Trophoblast cell (in vitro differentiated cells and primary cell): ENCODE results near the gene CEP131.

ENCODE experiments used
- DNase-seq, 2 donors: peaks; one replicate each; pipeline ENCODE4 v3.0.0-alpha.2; 2016
- H2AFZ ChIP-seq: 2 replicates; pipeline ENCODE4 v1.6.1; 2013; ENCODE audit warnings: low read length, moderate library complexity, mild to moderate bottlenecking; ENCODE audit not compliant: insufficient read depth, poor library complexity
- H2AK5ac ChIP-seq: 2 replicates; pipeline ENCODE4 v1.6.1; 2013; ENCODE audit warnings: mild to moderate bottlenecking, low read length
- H2BK120ac ChIP-seq: 2 replicates; pipeline ENCODE4 v1.6.1; 2013; ENCODE audit warnings: low read length, mild to moderate bottlenecking, moderate library complexity; ENCODE audit not compliant: insufficient read depth, poor library complexity
- H2BK12ac ChIP-seq: 2 replicates; pipeline ENCODE4 v1.6.1; 2013; ENCODE audit warnings: mild to moderate bottlenecking, low read length, moderate library complexity
- H2BK5ac ChIP-seq: 2 replicates; pipeline ENCODE4 v1.6.1; 2013; ENCODE audit warnings: low read length, low read depth, moderate library complexity, mild to moderate bottlenecking; ENCODE audit not compliant: poor library complexity
- H3K14ac ChIP-seq: 2 replicates; pipeline ENCODE4 v1.6.1; 2013; ENCODE audit warnings: mild to moderate bottlenecking, low read length
- H3K18ac ChIP-seq: 2 replicates; pipeline ENCODE4 v1.6.1; 2013; ENCODE audit warnings: mild to moderate bottlenecking, low read length
- H3K23ac ChIP-seq: 2 replicates; pipeline ENCODE4 v1.6.1; 2013; ENCODE audit warnings: low read length
- H3K27ac ChIP-seq: 2 replicates; pipeline ENCODE4 v1.5.1; 2013; ENCODE audit warnings: low read depth, mild to moderate bottlenecking, inconsistent platforms, low read length, moderate library complexity
- H3K27me3 ChIP-seq: 2 replicates; pipeline ENCODE4 v1.6.1; 2013; ENCODE audit warnings: inconsistent platforms, mild to moderate bottlenecking, low read length, moderate library complexity; ENCODE audit not compliant: insufficient read depth
- H3K36me3 ChIP-seq, 2 experiments: 1 replicate in 1 of 2; 2 replicates in 1 of 2; pipeline ENCODE4 v1.6.1; 2013; ENCODE audit warnings: low read length in 2 of 2, mild to moderate bottlenecking in 2 of 2, moderate library complexity in 1 of 2; ENCODE audit not compliant: insufficient read depth in 2 of 2, control insufficient read depth in 1 of 2
- H3K4ac ChIP-seq: 2 replicates; pipeline ENCODE4 v1.6.1; 2013; ENCODE audit warnings: low read depth, mild to moderate bottlenecking, low read length, moderate library complexity
- H3K4me1 ChIP-seq, 2 experiments: 1 replicate in 1 of 2; 2 replicates in 1 of 2; pipeline ENCODE4 v1.6.1; 2013; ENCODE audit warnings: low read length in 2 of 2, mild to moderate bottlenecking in 2 of 2, moderate library complexity in 1 of 2; ENCODE audit not compliant: insufficient read depth in 2 of 2, control insufficient read depth in 1 of 2
- H3K4me2 ChIP-seq: 2 replicates; pipeline ENCODE4 v1.6.1; 2013; ENCODE audit warnings: inconsistent platforms, mild to moderate bottlenecking, low read length, moderate library complexity
- H3K4me3 ChIP-seq: 2 replicates; pipeline ENCODE4 v1.5.1; 2013; ENCODE audit warnings: mild to moderate bottlenecking, low read depth, low read length, inconsistent platforms
- H3K79me1 ChIP-seq: one replicate; pipeline ENCODE4 v1.6.1; 2013; ENCODE audit warnings: low read length
- H3K79me2 ChIP-seq: 2 replicates; pipeline ENCODE4 v1.6.1; 2013; ENCODE audit warnings: low read length, mild to moderate bottlenecking; ENCODE audit not compliant: control insufficient read depth, insufficient read depth, poor library complexity
- H3K9ac ChIP-seq: 2 replicates; pipeline ENCODE4 v1.6.1; 2013; ENCODE audit warnings: mild to moderate bottlenecking, low read length
- H3K9me3 ChIP-seq: 2 replicates; pipeline ENCODE4 v1.6.1; 2013; ENCODE audit warnings: low read depth, mild to moderate bottlenecking, control low read depth, inconsistent platforms, low read length; ENCODE audit not compliant: insufficient read depth
- H4K12ac ChIP-seq: 2 replicates; pipeline ENCODE4 v1.6.1; 2013; ENCODE audit warnings: low read depth, mild to moderate bottlenecking, low read length, moderate library complexity
- H4K8ac ChIP-seq: 2 replicates; pipeline ENCODE4 v1.6.1; 2013; ENCODE audit warnings: low read depth, mild to moderate bottlenecking, low read length, moderate library complexity
- H4K91ac ChIP-seq: one replicate; pipeline ENCODE4 v1.6.1; 2013; ENCODE audit warnings: low read depth, mild to moderate bottlenecking, low read length, moderate library complexity
- WGBS: extraction: QIAGEN DNeasy Blood & Tissue Kit; methylation state at CpG from one replicate; pipeline ENCODE4 v1.1.7; 2013; ENCODE audit warnings: missing lambda C conversion rate; ENCODE audit not compliant: insufficient read length, insufficient coverage; ENCODE audit errors: extremely low coverage; 5-methylcytosine and 5-hydroxymethylcytosine counted together

Gene CEP131

GRCh38 chr17:81247339-81247990, 24.7 kb upstream of the CEP131 start:
- no peak overlapping the region for H3K18ac ChIP-seq
- H3K23ac ChIP-seq, result no peak overlapping the region
- H2BK5ac ChIP-seq, result no peak overlapping the region
- no peak overlapping the region for H2BK120ac ChIP-seq
- no peak overlapping the region for H3K4me3 ChIP-seq
- H4K12ac ChIP-seq, result no peak overlapping the region
- H3K79me2 ChIP-seq, result no peaks in the 10 kb centered on the region
- DNase-seq, result peak; percentile 56 to 72
- H2AFZ ChIP-seq, result no peak overlapping the region
- H3K36me3 ChIP-seq, result peaks cover 28 to 39% of the 10 kb centered on the region in 2 experiments
- peaks cover 3% of the 10 kb centered on the region for H3K9me3 ChIP-seq
- H3K4me1 ChIP-seq, result peaks cover 5 to 10% of the 10 kb centered on the region in 2 experiments
- H3K79me1 ChIP-seq, result no peaks in the 10 kb centered on the region
- H3K27ac ChIP-seq, result no peak overlapping the region
- H2BK12ac ChIP-seq, result no peak overlapping the region
- no CpG with 5 or more reads among the region's 15 CpGs for WGBS
- H4K91ac ChIP-seq, result no peak overlapping the region
- no peak overlapping the region for H3K4ac ChIP-seq
- H4K8ac ChIP-seq, result no peak overlapping the region
- no peaks in the 10 kb centered on the region for H3K27me3 ChIP-seq
- H3K4me2 ChIP-seq, result no peak overlapping the region
- H2AK5ac ChIP-seq, result no peak overlapping the region
- no peak overlapping the region for H3K14ac ChIP-seq
- no peak overlapping the region for H3K9ac ChIP-seq

- Histone ChIP-seq H2AFZ (no peak overlapping the region), H3K4me1 (peaks cover 5 to 10% of the 10 kb centered on the region in 2 experiments), H3K4ac (no peak overlapping the region), H3K23ac (no peak overlapping the region), H3K9me3 (peaks cover 6% of the 10 kb centered on the region), H4K91ac (no peak overlapping the region), H2BK120ac (no peak overlapping the region), H3K9ac (no peak overlapping the region), H3K79me2 (no peaks in the 10 kb centered on the region), H3K27me3 (no peaks in the 10 kb centered on the region), H3K14ac (no peak overlapping the region), H2AK5ac (no peak overlapping the region), H3K4me2 (no peak overlapping the region), H3K4me3 (no peak overlapping the region), H3K79me1 (no peaks in the 10 kb centered on the region), H3K36me3 (peaks cover 21 to 32% of the 10 kb centered on the region in 2 experiments), H4K12ac (no peak overlapping the region), H2BK12ac (no peak overlapping the region), H3K18ac (no peak overlapping the region), H4K8ac (no peak overlapping the region), H3K27ac (no peak overlapping the region), H2BK5ac (no peak overlapping the region)
- peak; percentile 40 to 55 for DNase-seq
- no CpG with 5 or more reads among the region's 28 CpGs for WGBS
Measured at GRCh38 chr17:81246679-81247338, 24.0 kb upstream of the CEP131 start.

DNA sequence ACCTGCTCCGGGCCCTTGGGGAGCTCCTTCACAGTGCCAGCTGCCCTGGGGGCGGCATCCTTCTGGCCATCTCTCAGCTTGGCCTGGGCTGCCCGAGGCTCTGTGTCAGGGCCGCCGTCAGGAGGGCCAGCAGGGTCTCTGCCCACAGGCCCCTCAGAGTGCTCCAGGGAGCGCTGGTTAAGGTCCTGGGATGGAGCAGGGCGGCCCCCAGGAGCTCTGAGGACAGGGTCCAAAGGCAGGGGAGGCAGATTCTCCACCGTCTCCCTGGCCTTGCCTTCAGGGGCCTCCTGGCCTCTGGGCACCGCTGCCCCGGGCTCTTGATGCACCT, 23.5 kb upstream of the CEP131 start:
- Histone ChIP-seq H3K9ac (no peak overlapping the region), H3K79me1 (no peaks in the 10 kb centered on the region), H3K79me2 (no peaks in the 10 kb centered on the region), H4K91ac (no peak overlapping the region), H4K12ac (no peak overlapping the region), H3K23ac (no peak overlapping the region), H3K36me3 (peaks cover 20 to 32% of the 10 kb centered on the region in 2 experiments), H2BK5ac (no peak overlapping the region), H3K4me2 (no peak overlapping the region), H3K18ac (no peak overlapping the region), H3K27ac (no peak overlapping the region), H3K27me3 (no peaks in the 10 kb centered on the region), H4K8ac (no peak overlapping the region), H3K4ac (no peak overlapping the region), H2AFZ (no peak overlapping the region), H3K4me1 (peaks cover 5 to 10% of the 10 kb centered on the region in 2 experiments), H3K9me3 (peaks cover 6% of the 10 kb centered on the region), H2AK5ac (no peak overlapping the region), H3K14ac (no peak overlapping the region), H2BK120ac (no peak overlapping the region), H2BK12ac (no peak overlapping the region), H3K4me3 (no peak overlapping the region)
- WGBS, result no CpG with 5 or more reads among the region's 10 CpGs
- no peak for DNase-seq

- Histone ChIP-seq H4K8ac (no peak overlapping the region), H3K4me3 (no peak overlapping the region), H3K79me2 (no peaks in the 10 kb centered on the region), H2BK120ac (no peak overlapping the region), H3K4me2 (no peak overlapping the region), H3K18ac (no peak overlapping the region), H4K91ac (no peak overlapping the region), H3K9ac (no peak overlapping the region), H3K23ac (no peak overlapping the region), H3K79me1 (no peaks in the 10 kb centered on the region), H3K4ac (no peak overlapping the region), H3K4me1 (peaks cover 5 to 10% of the 10 kb centered on the region in 2 experiments), H2BK12ac (no peak overlapping the region), H2AFZ (no peak overlapping the region), H3K27ac (no peak overlapping the region), H3K14ac (no peak overlapping the region), H3K36me3 (peaks cover 18 to 30% of the 10 kb centered on the region in 2 experiments), H3K9me3 (peaks cover 6% of the 10 kb centered on the region), H3K27me3 (no peaks in the 10 kb centered on the region), H2AK5ac (no peak overlapping the region), H2BK5ac (no peak overlapping the region), H4K12ac (no peak overlapping the region)
- WGBS, result no CpG with 5 or more reads among the region's 37 CpGs
- peak; percentile 74 to 85 for DNase-seq
Measured at GRCh38 chr17:81245665-81246342, 23.0 kb upstream of the CEP131 start.
